ENCODE results near the gene RAB35.

Gene RAB35

GRCh38 chr12:120095331-120095730 lies 21.2 kb downstream of the RAB35 start:
- DNase-seq (ENCODE audit: extremely low read depth, low read depth) = no peak
- no peak for TF ChIP-seq CTCF (IDR thresholded peaks at IDR 0.05; ENCODE audit: low read depth, low read length, missing control alignments)
- H3K4me3 ChIP-seq (replicated peaks; ENCODE audit: low read depth, low read length) = no peak overlapping the region

- DNase-seq (ENCODE audit: extremely low read depth, low read depth) = no peak
- no peak overlapping the region for H3K4me3 ChIP-seq (replicated peaks; ENCODE audit: low read depth, low read length)
- TF ChIP-seq CTCF (IDR thresholded peaks at IDR 0.05; ENCODE audit: low read depth, low read length, missing control alignments) = no peak
Measured at GRCh38 chr12:120094485-120094884, 22.1 kb downstream of the RAB35 start.

- no peak overlapping the region for H3K4me3 ChIP-seq (replicated peaks; ENCODE audit: low read depth, low read length)
- no peak for TF ChIP-seq CTCF (IDR thresholded peaks at IDR 0.05; ENCODE audit: low read depth, low read length, missing control alignments)
- DNase-seq (ENCODE audit: extremely low read depth, low read depth) = no peak
Measured at GRCh38 chr12:120093592-120094355, 22.8 kb downstream of the RAB35 start.

GRCh38 chr12:120093336-120093591 lies 23.3 kb downstream of the RAB35 start:
- H3K4me3 ChIP-seq (replicated peaks; ENCODE audit: low read depth, low read length) = no peak overlapping the region
- TF ChIP-seq CTCF (IDR thresholded peaks at IDR 0.05; ENCODE audit: low read depth, low read length, missing control alignments) = no peak

GRCh38 chr12:120092551-120093335 lies 23.8 kb downstream of the RAB35 start:
- TF ChIP-seq CTCF (IDR thresholded peaks at IDR 0.05; ENCODE audit: low read depth, low read length, missing control alignments) = no peak
- no peak overlapping the region for H3K4me3 ChIP-seq (replicated peaks; ENCODE audit: low read depth, low read length)
- no peak for DNase-seq (ENCODE audit: extremely low read depth, low read depth)

More at GRCh38 chr12:120093336-120093591, 23.3 kb downstream of the RAB35 start:
- no peak for DNase-seq (ENCODE audit: extremely low read depth, low read depth)

GRCh38 chr12:120091371-120092090 lies 25.0 kb downstream of the RAB35 start:
- H3K4me3 ChIP-seq (replicated peaks; ENCODE audit: low read depth, low read length) = no peak overlapping the region
- DNase-seq (ENCODE audit: extremely low read depth, low read depth) = no peak
- TF ChIP-seq CTCF (IDR thresholded peaks at IDR 0.05; ENCODE audit: low read depth, low read length, missing control alignments) = no peak
